IPS DF 6.9 (cell line): ENCODE measurements around the gene CXCR6.

Experiments
- DNase-seq: peaks from one replicate; pipeline ENCODE4 v3.0.0-alpha.2; 2013; ENCODE audit warnings: low read depth, low spot score
- H3K27ac ChIP-seq: one replicate; pipeline ENCODE4 v1.5.1; 2013; ENCODE audit warnings: low read length, control low read depth
- H3K27me3 ChIP-seq: 2 replicates; pipeline ENCODE4 v1.6.1; 2013; ENCODE audit warnings: mild to moderate bottlenecking, low read length; ENCODE audit not compliant: control insufficient read depth, insufficient read depth
- H3K36me3 ChIP-seq: 2 replicates; pipeline ENCODE4 v1.6.1; 2013; ENCODE audit warnings: low read length; ENCODE audit not compliant: control insufficient read depth, insufficient read depth
- H3K4me1 ChIP-seq: 2 replicates; pipeline ENCODE4 v1.6.1; 2013; ENCODE audit warnings: low read length; ENCODE audit not compliant: control insufficient read depth, insufficient read depth
- H3K4me3 ChIP-seq: 2 replicates; pipeline ENCODE4 v1.5.1; 2013; ENCODE audit warnings: mild to moderate bottlenecking, low read length
- H3K9me3 ChIP-seq: 2 replicates; pipeline ENCODE4 v1.6.1; 2013; ENCODE audit warnings: low read length, inconsistent platforms; ENCODE audit not compliant: control insufficient read depth, insufficient read depth
- WGBS: extraction: QIAGEN DNeasy Blood & Tissue Kit; methylation state at CpG from one replicate; pipeline ENCODE4 v1.1.7; 2013; ENCODE audit warnings: mixed read lengths, missing lambda C conversion rate; ENCODE audit not compliant: insufficient read length, insufficient coverage; 5-methylcytosine and 5-hydroxymethylcytosine counted together

CXCR6 gene

DNA sequence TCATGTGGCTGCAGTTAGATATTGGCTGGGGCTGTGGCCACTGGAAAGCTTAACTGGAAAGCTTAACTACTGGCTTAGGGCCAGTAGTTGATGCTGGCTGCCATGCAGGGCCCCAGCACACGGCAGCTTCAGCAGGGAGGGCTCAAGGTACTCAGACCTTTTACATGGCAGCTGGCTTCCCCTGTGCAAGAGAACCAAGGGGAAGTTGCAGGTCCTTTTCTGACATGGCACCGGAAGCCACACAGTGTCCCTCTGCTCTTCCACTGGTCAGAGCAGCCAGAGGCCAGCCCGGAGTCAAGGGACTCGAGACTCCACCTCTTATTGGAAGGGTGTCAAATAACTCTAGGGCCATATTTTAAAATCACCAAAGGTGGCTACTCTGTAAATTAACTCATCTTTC, 32.4 kb upstream of the CXCR6 start:
- no peaks in the 10 kb centered on the region for H3K27me3 ChIP-seq
- no peaks in the 10 kb centered on the region for H3K4me1 ChIP-seq
- no peaks in the 10 kb centered on the region for H3K36me3 ChIP-seq
- DNase-seq: no peak
- WGBS: no CpG with 5 or more reads among the region's 4 CpGs
- no peak overlapping the region for H3K27ac ChIP-seq
- no peak overlapping the region for H3K4me3 ChIP-seq
- no peaks in the 10 kb centered on the region for H3K9me3 ChIP-seq

GRCh38 chr3:45911511-45912226, 31.6 kb upstream of the CXCR6 start:
- no peaks in the 10 kb centered on the region for H3K36me3 ChIP-seq
- no peak for DNase-seq
- no peaks in the 10 kb centered on the region for H3K4me1 ChIP-seq
- no peak overlapping the region for H3K27ac ChIP-seq
- no peaks in the 10 kb centered on the region for H3K9me3 ChIP-seq
- H3K4me3 ChIP-seq: no peak overlapping the region
- 100% methylated on average over 2 of the region's 11 CpGs for WGBS
- H3K27me3 ChIP-seq: no peaks in the 10 kb centered on the region

GRCh38 chr3:45912435-45912834, 30.8 kb upstream of the CXCR6 start:
- no peak for DNase-seq
- Histone ChIP-seq H3K27ac (no peak overlapping the region), H3K4me1 (no peaks in the 10 kb centered on the region), H3K9me3 (no peaks in the 10 kb centered on the region), H3K27me3 (no peaks in the 10 kb centered on the region), H3K36me3 (no peaks in the 10 kb centered on the region), H3K4me3 (no peak overlapping the region)
- WGBS: no CpG with 5 or more reads among the region's 6 CpGs

DNA sequence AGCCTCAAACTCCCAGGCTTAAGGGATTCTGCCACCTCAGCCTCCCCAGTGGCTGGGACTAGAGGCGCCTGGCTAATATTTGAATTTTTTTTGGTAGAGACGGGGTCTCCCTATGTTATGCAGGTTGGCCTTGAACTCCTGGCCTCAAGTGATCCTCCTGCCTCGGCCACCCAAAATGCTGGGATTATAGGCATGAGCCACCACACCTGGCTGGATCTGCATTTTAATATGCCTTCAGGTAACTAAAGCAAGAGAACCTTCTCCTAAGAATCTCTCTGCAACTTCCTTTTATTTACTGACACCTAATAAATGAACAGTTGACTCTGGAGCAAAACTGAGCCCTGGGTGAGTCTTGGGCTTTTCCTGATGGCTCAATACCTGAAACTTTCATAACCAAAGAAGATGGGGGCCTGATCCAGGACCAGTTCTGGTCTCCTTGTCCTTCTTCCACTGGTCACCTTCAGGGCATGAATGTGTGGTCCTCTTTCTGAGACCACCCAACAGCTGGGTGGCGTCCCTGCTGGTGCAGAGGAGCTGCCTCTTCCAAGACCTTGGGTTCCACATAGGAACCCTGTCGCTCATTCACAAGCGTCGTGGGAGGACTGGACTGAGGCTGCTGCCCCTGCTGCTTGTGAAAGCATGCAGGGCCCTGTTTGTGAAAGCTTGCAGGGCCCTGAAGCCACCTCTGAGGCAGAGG, 28.8 kb upstream of the CXCR6 start:
- H3K4me1 ChIP-seq: no peaks in the 10 kb centered on the region
- no peaks in the 10 kb centered on the region for H3K36me3 ChIP-seq
- no CpG with 5 or more reads among the region's 7 CpGs for WGBS
- no peaks in the 10 kb centered on the region for H3K9me3 ChIP-seq
- DNase-seq: no peak
- no peak overlapping the region for H3K27ac ChIP-seq
- H3K27me3 ChIP-seq: no peaks in the 10 kb centered on the region
- H3K4me3 ChIP-seq: no peak overlapping the region

DNA sequence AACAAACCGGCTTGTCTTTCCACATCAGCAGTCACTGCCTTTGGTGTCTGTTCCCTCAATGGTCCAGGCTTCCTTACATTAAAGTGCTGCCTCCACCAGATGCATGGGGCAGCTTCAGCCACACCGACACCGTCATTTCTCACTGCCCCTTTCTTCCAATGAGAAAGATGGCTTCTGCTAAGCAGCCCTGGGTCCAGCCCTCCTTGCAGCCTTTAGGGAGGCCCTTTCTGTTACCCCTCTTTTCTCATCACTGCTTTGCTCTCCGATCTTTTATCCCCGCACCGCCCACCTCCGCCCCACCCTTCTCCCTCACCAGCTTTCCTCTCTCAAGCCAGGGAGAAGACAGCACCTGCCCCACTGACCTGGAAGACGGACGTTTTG, 28.2 kb upstream of the CXCR6 start:
- no peak for DNase-seq
- 100% methylated on average over 4 of the region's 9 CpGs for WGBS
- no peaks in the 10 kb centered on the region for H3K4me1 ChIP-seq

DNA sequence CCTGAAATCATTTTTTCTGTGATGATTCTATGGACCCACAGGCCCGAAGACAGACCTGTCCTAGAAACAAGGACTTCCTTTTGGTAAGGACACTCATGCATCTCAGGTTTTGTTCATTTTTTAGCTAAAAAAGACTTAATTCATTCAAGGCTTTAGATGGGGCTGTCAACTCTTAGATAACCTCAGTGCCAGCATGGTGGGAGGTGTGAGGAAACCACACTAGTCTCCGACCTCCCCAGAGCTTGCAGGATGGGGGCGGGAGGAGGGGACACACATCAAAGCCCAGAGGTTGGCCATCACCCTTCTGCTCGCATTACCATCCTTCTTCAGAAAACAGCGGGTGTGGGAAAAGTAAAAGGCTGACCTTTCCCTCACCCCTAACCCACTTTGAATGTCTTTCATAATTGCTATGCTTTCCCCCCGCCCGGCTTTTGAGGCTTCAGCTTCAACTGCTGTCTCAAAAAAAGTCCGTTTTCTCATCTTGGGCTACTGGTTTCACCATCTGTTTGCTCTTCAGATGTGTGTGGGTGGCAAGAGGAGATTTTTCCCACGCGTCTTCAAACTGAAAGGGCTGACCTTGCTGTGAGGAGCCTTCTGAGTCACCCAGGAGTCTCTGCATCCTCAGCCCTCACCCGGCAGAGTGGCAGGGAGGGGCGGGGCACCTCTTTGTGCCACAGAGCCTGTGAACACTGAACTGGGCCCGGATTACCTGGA, 27.6 kb upstream of the CXCR6 start:
- Histone ChIP-seq H3K4me3 (no peak overlapping the region), H3K36me3 (no peaks in the 10 kb centered on the region; the same call in 1 of the 2 replicates), H3K4me1 (no peaks in the 10 kb centered on the region), H3K9me3 (no peaks in the 10 kb centered on the region), H3K27me3 (no peaks in the 10 kb centered on the region), H3K27ac (no peak overlapping the region)
- no peak for DNase-seq
- no CpG with 5 or more reads among the region's 13 CpGs for WGBS

More for the DNA sequence above, 28.2 kb upstream of the CXCR6 start:
- Histone ChIP-seq H3K27ac (no peak overlapping the region), H3K36me3 (no peaks in the 10 kb centered on the region; the same call in 1 of the 2 replicates), H3K9me3 (no peaks in the 10 kb centered on the region), H3K4me3 (no peak overlapping the region), H3K27me3 (no peaks in the 10 kb centered on the region)

DNA sequence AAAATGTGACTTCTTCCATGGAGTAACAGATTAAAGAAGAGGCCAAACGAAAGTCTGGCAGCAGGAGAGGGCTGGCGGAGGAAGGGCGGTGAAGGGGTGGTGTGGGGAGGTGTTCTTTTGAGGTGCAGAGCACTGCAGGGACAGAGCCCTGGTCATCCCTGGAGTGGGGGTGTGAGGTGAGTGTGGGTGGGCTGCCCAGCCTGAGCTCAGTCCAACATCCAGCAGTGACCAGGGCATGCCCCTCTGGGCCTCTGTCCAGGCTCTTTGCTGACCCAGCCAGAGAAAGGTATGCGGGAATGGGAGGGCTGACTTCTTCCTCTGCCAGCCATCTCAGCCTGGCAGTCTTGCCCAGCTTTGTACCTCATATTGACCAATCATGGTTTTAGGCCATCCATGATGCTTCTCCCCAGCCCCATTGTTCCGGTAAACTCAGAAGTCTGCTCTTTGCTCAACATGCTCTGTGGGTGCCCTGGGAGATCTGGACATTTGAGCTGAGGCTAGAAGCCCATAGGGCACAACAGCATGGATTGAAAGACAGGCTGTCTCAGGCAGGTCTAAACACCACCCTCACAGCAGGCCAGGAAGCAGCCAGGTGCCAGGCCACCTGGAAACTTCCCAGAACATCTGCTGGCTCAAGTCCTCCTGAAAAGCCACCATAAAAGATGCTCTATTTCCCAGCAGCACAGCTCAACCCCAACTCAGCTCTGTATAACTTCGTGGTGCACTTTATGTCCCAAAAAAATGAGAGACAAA, 25.9 kb upstream of the CXCR6 start:
- Histone ChIP-seq H3K9me3 (no peaks in the 10 kb centered on the region), H3K4me3 (no peak overlapping the region), H3K27ac (no peak overlapping the region), H3K36me3 (peaks cover 10% of the 10 kb centered on the region; the same call in 1 of the 2 replicates), H3K4me1 (no peaks in the 10 kb centered on the region), H3K27me3 (no peaks in the 10 kb centered on the region)
- no peak for DNase-seq
- no CpG with 5 or more reads among the region's 6 CpGs for WGBS

DNA sequence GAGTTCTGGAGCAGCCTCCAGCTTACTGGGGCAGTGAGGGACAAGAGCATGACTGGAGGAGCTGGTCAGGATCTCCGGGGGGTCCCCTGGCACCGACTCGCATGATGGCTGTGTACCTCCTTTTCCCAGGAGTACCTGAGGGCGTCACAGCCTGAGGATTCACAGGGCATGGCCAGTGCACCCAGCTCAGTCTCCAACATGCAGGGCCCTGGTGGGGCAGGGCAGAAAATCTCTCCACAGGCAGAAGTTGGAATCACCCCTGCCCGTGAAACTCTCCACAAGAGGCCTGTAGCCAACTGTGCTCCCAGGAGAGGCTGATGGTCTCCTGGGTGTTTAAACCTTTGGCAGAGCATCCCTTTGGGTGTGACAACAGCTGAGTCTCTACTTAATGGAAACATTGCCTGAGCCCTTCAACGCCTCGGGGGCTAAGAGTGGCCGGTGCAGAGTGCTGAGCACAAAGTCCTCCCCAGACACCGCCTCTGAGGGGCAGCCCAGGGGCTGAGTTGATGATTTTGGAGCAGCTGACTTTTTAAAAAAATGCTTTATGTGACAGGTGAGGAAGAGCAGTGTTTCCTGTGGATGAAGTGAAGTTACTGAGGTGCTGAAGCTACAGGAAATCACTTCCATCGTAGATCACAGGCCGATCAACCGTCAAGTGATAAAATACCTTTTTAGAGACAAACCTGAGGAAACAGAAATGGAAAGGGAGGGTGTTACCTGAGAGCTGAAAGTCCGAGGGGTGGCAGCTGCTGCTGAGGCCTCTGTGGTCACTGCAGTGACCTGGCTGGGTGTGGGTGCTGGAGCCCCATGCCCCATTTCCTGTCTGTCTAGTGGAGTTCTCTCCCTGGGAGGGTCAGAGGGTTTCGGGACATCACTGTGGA, 21.9 kb upstream of the CXCR6 start:
- Histone ChIP-seq H3K36me3 (peaks cover 18% of the 10 kb centered on the region), H3K27ac (no peak overlapping the region), H3K4me1 (no peaks in the 10 kb centered on the region), H3K4me3 (no peak overlapping the region), H3K9me3 (no peaks in the 10 kb centered on the region), H3K27me3 (no peaks in the 10 kb centered on the region)
- WGBS: no CpG with 5 or more reads among the region's 14 CpGs
- DNase-seq: no peak

DNA sequence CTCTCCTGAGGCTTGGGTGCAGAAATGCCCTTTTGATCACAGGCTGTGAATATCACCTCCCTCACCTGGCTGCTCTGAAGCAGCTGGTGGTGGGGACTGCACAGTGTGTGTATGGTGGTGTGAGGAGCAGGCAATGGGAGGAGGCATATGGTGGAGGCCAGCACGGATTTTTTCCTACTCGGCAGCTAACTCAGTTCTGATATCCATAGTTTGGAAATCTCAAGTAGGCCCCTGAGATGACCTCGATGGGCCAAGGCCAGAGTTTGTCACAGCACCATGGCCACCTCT, 21.3 kb upstream of the CXCR6 start:
- H3K36me3 ChIP-seq: peaks cover 18% of the 10 kb centered on the region
- H3K9me3 ChIP-seq: no peaks in the 10 kb centered on the region
- WGBS: no CpG with 5 or more reads among the region's 3 CpGs
- no peaks in the 10 kb centered on the region for H3K27me3 ChIP-seq
- no peaks in the 10 kb centered on the region for H3K4me1 ChIP-seq
- no peak overlapping the region for H3K4me3 ChIP-seq
- H3K27ac ChIP-seq: no peak overlapping the region
- DNase-seq: no peak
